Liver (tissue), 3 donors: ENCODE results near the gene TSHR.

ENCODE experiments used
- CTCF ChIP-seq: fragments of 150-350 bp; IDR thresholded peaks from 2 replicates; pipeline ENCODE4 v1.5.1; 2017; ENCODE audit warnings: improper control_type of control experiment, low read depth, low read length; ENCODE audit not compliant: missing input control
- FOXA2 ChIP-seq: IDR thresholded peaks from 2 replicates; pipeline ENCODE4 v1.6.1; 2016; ENCODE audit warnings: antibody characterized with exemption
- JUND ChIP-seq, 2 donors: IDR thresholded peaks; 2 replicates each; pipeline ENCODE4 v1.6.1; 2016; ENCODE audit warnings: antibody characterized with exemption in 2 of 2
- MAX ChIP-seq: IDR thresholded peaks from 2 replicates; pipeline ENCODE4 v1.6.1; 2016; ENCODE audit warnings: antibody characterized with exemption
- RAD21 ChIP-seq, 2 donors: IDR thresholded peaks; 2 replicates each; pipeline ENCODE4 v1.6.1; 2016; ENCODE audit warnings: antibody characterized with exemption in 2 of 2, mild to moderate bottlenecking in 2 of 2
- SP1 ChIP-seq: IDR thresholded peaks from 2 replicates; pipeline ENCODE4 v1.6.1; 2018; ENCODE audit warnings: antibody characterized with exemption, mild to moderate bottlenecking
- TAF1 ChIP-seq: conservative IDR thresholded peaks from 2 replicates; pipeline ENCODE4 v1.6.1; 2016; ENCODE audit warnings: antibody characterized with exemption, mild to moderate bottlenecking
- YY1 ChIP-seq: IDR thresholded peaks from 2 replicates; pipeline ENCODE4 v1.6.1; 2016; ENCODE audit warnings: antibody characterized with exemption, mild to moderate bottlenecking
- TF ChIP-seq, protein P1 (sequence below): IDR thresholded peaks from 2 replicates; pipeline ENCODE4 v1.6.1; 2016; ENCODE audit warnings: antibody characterized with exemption
- TF ChIP-seq, protein P2 (sequence below): IDR thresholded peaks from 2 replicates; pipeline ENCODE4 v1.6.1; 2016; ENCODE audit warnings: antibody characterized with exemption, mild to moderate bottlenecking
- donor health status: healthy.
- donor health status: healthy.

GRCh38 chr14:81102217-81102616 lies 146.8 kb downstream of the TSHR start:
- no peak for TF ChIP-seq CTCF
- TF ChIP-seq, protein P1, sequence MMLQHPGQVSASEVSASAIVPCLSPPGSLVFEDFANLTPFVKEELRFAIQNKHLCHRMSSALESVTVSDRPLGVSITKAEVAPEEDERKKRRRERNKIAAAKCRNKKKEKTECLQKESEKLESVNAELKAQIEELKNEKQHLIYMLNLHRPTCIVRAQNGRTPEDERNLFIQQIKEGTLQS = no peak
- no peak for TF ChIP-seq MAX
- TF ChIP-seq YY1 = no peak
- TF ChIP-seq JUND (IDR thresholded peaks at IDR 0.05) = no peak
- no peak for TF ChIP-seq RAD21 (IDR thresholded peaks at IDR 0.05)
- no peak for TF ChIP-seq SP1
- TF ChIP-seq, protein P2, sequence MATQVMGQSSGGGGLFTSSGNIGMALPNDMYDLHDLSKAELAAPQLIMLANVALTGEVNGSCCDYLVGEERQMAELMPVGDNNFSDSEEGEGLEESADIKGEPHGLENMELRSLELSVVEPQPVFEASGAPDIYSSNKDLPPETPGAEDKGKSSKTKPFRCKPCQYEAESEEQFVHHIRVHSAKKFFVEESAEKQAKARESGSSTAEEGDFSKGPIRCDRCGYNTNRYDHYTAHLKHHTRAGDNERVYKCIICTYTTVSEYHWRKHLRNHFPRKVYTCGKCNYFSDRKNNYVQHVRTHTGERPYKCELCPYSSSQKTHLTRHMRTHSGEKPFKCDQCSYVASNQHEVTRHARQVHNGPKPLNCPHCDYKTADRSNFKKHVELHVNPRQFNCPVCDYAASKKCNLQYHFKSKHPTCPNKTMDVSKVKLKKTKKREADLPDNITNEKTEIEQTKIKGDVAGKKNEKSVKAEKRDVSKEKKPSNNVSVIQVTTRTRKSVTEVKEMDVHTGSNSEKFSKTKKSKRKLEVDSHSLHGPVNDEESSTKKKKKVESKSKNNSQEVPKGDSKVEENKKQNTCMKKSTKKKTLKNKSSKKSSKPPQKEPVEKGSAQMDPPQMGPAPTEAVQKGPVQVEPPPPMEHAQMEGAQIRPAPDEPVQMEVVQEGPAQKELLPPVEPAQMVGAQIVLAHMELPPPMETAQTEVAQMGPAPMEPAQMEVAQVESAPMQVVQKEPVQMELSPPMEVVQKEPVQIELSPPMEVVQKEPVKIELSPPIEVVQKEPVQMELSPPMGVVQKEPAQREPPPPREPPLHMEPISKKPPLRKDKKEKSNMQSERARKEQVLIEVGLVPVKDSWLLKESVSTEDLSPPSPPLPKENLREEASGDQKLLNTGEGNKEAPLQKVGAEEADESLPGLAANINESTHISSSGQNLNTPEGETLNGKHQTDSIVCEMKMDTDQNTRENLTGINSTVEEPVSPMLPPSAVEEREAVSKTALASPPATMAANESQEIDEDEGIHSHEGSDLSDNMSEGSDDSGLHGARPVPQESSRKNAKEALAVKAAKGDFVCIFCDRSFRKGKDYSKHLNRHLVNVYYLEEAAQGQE = no peak
- no peak for TF ChIP-seq TAF1
- TF ChIP-seq FOXA2 = no peak
